Suppressor macrophage (primary cell): ENCODE results near the gene CA10.

ENCODE experiments used
- DNase-seq, 4 experiments: peaks; one replicate each; pipeline ENCODE4 v3.0.0-alpha.2; 2020 to 2022

The CA10 gene

DNA sequence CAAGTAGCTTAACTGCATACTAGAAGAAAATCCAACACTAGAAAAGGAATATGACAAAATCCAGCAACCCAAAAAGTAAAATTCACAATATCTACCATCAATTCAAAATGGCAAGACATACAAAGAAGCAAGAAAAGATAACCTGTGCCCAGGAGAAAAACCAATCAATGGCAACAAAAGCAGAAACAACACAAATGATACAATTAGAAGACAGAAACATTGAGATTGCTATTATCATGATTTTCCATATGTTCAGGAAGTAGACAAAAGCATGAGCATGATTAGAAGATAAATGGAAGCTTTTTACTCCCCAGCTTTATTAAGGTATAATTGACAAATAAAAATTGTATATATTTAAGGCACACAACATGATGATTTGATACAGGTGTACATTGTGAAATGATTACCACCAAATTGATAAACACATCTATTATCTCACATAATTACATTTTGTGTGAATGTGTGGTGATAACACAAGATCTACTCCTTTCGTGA lies 117.3 kb downstream of the CA10 start:
- DNase-seq: no peak

DNA sequence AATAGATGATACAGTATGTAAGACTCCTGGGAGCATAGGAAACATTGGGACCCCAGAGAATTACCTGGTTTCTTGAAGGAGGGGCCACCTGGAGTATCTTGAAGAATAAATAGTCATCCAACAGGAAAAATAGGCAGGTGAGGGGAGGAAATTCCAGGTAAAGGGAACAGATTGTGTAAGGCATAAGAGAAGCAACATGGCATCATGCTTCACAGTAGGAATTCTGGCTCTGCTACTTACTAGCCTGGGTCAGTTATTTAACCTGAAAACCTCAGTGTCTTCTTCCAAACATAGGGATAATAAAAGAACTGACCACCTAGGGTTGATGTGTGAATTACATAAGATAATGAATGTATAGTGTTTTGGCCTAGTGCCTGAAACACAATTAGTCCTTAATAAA lies 122.1 kb downstream of the CA10 start:
- no peak for DNase-seq

DNA sequence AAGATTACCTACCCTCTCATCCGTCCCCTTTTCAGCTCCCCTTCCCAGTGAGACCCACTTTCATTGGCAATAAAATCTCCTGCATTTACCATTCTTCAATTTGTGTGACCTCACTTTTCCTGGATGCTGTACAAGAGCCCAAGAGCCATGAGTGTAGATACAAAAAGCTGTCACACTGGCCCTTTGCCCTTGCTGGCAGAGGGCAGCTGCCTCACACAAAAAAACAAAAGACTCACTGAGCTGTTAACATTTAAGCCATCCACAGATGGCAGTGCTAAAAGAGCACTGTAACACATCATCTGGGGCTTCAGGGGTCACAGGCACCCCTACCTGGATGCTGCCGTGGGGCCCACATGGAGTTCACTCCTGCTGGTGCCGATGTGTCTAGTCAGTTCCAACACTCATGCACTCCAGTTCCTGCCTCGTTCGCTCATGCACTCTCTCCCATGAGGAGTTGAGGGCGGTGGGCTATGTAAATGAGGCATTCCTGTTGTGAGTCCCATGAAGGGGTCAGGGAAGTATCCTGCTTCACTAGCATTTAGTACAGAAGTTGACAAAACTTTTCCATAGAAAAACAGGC lies 123.1 kb downstream of the CA10 start:
- no peak for DNase-seq

DNA sequence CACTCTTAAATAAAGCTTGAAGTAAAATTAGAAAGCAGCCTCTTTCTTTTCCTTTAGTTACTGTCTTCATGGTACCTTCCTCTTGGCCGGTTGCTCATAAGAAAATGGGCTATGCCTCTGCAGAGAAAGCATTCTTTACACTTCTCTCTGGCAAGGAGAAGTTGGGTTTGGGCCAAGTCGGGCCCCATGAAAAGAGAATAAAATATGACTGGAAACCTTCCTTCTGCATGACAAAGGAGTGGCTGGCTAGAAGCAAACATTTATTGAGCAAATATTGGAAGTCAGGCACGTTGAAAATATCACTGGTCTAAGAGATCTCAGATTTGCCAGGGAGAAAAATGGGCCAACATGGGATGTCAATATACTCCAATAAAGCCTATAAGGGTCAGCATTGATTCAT lies 126.1 kb downstream of the CA10 start:
- DNase-seq: no peak

DNA sequence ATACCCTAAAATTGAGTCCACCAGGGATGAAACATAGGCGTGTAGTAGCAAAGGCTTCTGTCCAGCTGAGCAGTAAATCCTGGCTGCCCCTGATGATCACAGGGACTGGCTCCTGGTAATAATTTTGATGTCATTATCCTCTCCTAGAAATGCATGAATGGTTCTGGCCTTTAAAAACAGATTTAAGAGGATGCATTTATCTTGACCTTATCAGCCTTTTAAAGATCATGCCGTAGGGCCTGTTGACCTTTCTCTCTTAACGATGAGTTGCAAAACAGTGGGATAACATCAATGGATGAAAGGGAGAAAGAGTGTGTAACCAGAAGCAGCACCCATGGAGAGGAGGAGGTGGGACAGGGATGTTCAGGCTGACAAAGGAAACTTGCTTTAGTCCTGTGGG lies 128.5 kb downstream of the CA10 start:
- no peak for DNase-seq

DNA sequence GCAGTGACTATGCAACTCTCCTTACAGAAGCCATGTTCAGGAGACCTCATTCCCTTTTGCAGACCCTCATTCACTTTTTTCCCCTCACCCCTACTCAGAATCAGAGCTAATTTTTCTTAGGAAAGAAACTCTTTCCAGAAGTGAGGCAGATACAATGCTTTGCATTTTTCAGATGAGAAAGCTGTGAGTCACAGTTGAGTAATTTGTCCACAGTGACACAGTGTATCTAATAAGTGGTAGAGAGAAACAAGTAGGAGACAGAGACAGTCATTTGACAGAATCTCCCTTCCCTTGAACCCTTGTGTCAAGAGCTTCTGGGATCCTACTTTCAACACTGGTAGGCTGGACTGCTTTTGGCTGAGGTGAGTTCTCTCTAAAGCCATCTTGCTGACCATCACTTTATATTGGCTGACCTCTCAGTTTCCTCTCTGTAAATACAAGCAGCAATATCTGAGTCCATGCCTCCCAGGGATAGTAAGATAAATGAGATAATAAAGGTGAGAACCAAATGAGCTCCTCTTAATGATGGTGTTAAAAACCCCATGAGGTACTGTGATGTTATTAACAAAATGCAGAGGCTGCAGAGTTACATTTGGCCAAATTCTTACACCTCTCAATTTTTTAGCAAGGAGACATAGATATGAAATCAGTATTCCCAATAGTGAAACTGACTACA lies 130.8 kb downstream of the CA10 start:
- no peak for DNase-seq

DNA sequence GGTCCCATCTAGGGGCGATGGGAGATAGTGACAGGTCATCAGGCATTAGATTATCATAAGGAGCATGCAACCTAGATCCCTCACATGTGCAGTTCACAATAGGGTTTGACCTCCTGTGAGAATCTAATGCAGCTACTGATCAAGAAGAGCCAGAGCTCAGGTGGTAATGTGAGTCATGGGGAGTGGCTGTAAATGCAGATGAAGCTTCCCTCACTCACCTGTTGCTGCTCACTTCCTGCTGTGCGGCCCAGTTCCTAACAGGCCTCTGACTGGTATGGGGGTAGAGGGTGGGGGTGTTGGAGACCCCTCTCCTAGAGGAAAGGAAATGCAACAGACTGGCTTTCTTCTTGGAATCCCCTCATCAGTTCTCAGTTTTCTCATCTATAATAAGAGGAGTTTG lies 131.4 kb downstream of the CA10 start:
- no peak for DNase-seq

DNA sequence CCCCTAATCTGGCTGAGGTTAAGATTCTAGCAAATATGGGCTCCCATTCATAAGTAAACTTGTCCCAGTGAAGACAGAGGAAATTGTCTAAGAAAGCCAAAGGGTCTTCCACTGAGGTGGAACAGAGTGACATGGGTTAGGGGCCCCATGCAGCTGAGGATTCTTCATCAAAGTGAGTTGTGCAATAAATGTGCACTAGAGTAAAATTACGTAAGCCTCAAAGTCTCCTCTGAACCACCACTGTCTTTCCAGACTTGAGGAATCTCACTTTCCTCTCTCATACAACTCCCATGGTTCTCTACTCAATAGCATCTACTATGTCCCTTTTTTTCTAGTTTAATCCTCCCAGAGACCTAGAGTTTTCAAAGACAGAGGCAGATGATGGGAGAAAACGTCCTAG lies 132.4 kb downstream of the CA10 start:
- no peak for DNase-seq

DNA sequence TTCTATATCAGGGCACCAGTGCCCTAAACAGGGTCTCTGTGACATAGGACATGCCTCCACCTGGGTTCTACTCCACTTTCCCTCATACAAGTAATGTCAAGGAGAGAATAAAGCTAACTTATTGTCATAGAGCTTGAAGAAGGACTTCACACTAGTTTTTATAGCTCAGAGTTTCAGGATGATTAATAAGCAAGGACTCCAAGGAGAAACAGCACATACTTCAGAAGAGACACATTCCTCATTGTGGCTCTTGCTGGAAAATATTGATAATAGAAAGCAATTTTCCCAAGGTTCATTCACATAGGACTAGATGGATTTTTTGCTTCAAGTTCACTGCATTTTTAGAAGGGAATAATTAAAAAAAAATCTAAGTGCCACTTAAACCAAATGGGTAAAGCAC lies 133.3 kb downstream of the CA10 start:
- no peak for DNase-seq

DNA sequence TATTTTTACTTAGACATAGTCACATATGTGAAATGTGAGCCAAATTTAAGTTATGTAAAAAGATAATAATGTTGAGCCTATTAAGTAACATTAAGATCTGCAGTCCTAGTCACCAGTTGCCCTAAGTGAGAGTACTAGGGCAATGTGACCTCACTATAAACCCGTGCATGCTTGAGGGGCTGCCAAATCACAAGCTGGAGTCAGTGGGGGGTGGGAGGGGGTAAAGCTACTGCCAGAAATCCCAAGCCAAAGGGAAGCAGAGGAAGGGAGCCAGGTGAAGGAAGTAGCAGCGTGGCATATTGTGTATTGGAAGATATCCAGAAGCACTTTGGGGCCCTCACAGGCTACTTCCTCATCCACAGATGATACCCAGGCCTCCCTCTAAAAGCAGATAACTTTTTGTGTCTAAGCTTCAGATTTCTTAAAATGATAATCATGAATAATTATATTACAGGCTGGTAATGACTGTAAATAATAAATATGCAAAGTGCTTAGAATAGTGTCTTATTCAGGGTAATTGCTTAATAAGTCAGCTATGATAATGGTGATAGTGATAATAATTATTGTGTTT lies 134.1 kb downstream of the CA10 start:
- DNase-seq: no peak

DNA sequence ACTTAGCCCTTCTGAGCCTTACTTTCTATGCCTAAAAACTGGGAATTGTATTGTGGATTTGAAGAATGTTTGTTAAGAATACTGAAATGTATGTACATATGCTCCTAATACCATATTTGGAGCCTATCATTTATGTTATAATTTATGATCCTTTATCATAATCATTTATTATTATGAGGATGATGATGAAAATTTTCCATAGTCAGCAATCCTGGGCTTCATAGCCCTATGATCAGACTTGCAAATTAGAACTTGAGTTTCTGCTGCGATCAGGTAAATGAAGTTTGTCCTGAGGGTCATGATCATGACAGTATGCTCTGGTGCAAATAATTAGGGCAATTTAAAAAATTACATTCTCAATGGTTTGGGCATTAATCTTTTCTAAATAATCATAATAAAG lies 147.4 kb downstream of the CA10 start:
- DNase-seq: no peak

DNA sequence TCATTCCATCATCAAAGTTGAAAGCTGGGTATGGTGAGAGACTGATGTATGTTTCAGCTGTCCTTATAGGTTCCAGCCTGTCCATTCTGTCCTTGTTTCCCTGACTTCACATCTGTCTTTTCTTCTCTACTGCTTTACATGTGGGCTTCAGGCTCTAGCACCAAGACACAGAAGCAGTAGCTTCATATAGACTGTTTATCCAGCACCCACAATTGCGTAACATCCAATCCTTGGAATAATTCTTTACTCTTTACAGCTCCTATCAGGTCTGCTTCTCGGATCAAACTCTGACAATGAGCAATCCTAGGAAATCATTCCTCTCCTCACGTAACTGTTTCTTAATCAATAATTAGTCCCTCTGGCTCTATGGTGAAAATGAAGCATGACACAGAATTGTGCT lies 158.9 kb downstream of the CA10 start:
- DNase-seq: no peak

DNA sequence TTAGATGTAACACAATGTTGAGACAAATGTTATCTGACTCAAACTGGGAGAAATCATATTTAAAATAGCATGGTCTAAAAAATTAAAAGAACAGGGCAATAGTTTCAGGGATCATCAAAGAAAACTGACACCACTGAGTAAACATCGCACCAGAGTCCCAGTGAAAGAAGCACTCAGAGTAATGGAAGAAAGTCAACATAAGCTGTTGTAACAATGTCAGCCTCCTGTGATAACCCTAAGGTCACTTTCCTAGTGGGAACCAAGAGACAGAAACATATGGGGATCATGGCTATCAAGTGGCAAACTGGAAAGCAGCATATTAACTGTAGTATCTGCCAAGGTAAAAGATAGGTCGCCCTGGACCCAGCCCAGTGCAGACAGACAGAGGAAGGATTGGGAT lies 160.8 kb downstream of the CA10 start:
- no peak for DNase-seq

DNA sequence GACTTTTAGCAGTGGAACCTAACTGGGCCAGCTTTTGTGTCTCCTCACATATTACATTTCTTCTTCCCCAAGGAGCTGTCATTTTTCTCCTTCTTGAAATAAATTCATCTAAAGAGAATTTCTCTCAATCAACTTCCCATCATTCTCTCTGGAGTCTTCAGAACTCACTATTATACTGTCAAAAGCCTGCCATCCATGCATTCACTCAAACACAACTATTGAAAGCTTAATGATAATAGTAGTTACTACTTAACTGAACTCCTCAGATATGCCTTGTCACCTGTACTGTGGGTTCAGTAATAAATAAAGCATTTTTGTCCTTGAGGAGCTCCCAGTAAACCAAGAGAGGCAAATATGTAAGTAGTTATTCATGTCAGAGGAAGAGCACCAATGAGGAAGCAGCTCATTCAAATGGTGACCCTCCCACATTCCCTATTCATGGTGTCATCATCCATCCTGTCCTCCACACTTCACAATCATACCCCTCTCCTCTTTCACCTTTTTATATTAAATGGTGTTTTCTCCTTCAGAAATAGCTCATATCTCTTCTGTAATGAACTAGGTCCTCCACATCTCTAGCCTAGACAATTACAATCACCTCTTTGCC lies 162.6 kb downstream of the CA10 start:
- no peak for DNase-seq

DNA sequence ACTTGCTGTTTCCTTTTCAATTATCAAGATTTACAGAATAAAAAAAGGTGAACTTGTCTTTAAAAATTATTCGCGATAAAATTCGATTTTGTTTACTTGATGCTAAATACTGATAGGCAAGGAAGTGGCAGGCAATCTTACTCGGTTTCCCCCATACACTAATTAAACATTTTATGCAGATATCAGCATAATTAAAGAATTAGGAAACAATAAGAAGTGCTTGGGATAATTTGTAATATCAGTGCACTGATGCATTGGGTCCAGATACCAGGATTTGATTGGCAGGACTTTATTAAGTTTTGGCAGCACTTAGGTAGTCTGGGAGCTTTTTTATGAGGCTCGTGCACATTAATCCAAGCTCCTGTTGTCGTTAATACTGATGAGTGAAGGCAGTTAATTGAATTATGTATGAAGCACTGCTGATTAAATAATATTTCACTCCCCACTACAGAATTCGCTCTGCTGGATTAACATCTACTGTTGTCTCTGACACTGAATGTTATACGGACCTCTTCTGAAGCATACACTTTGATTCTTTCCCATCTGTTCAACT lies 165.6 kb downstream of the CA10 start:
- DNase-seq: no peak

DNA sequence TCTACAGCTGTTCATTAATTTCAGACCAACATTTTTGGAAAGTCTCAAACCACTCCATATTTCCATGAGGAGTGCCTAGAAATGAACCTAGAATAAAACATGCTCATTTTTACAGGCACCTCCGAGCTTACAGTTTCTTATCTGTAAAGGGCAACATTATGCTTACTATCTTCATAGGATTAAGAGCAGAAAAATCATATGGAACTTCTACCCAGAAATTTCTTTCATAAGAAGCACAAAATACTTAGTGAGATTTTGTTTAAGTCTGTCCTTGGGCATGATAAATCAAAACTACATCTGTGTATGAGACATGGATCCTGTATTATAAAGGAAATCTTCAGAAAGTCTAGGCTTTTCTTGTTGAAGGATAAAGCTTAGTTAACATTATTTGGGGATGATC lies 187.4 kb downstream of the CA10 start:
- no peak for DNase-seq

DNA sequence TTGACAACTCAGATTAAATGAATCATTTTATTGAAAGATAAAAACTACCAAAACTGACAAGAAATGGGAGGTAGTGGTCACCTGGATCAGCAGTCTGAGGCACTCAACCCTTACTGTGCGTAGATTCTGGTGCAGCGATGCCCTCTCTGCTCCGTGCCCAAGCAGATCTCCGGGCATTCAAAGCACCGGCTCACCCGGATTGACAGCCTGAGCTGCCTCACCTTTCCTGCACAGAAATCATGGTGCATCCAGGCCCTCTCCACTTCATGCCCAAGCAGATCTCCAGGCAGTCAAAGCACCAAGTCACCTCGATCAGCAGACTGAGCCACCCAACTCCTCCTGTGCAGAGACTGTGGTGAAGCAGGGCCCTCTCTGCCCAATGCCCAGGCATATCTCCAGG lies 196.8 kb downstream of the CA10 start:
- DNase-seq: no peak

DNA sequence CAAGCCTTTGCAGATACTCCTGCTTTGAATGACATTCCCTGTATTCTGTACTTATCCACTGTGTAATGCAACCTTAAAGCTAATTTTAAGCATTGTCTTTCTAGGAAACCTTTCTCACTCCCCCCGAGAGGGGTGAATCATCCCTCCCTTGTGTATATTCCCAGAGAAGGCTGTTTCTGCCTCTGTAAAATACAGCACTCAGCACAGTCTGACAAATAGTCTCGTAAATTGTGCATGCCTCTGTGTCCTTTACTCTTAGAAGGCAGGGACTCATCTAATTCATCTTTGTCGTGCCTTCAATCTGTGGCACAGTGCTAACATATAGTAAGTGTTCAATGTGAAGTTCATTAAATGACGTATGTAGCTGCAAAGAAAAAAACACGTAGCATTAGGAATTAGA lies 200.7 kb downstream of the CA10 start:
- no peak for DNase-seq

DNA sequence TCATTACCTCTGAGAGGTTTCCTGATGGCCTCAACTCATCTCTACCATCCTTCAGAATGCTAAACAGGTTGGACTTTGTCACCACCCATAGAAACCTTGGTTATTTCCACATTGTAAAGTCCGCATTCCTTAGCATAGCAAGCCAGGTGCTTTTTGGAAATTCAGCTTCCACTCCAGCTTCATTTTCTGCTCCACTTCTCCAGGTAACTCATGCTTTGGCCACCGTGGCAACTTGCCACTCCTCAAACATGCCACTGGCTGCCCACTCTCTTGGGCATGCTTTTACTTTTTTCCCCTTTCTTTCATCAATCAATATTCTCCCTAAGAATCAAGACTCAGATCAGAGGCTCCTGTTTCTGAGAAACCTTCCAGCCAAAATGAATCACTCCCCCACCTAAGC lies 203.3 kb downstream of the CA10 start:
- DNase-seq: no peak

DNA sequence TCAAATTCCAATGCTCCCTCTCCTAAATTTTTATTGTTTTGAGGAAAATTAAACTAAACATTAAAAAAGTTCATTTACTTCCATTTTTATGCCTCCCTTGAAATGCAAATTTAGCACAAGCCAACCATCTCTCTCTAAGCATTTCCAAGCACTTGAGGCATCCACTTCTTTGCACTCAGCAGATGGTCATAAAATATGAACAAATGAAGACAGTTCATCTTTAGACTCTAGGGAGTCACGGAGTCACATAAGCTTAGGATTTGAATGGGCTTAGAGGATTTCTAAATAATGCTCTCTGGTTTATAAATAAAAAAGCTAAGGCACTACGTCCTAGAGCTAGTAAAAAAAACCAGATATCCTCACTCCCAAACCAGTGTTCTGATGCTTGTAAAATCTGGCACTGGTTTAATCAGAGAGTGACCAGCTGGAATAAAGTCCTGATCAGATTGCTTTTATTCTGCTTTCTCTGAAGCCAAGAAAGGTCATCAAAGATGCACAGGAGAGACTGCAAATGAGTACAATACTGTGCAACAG lies 204.2 kb downstream of the CA10 start:
- DNase-seq: no peak

DNA sequence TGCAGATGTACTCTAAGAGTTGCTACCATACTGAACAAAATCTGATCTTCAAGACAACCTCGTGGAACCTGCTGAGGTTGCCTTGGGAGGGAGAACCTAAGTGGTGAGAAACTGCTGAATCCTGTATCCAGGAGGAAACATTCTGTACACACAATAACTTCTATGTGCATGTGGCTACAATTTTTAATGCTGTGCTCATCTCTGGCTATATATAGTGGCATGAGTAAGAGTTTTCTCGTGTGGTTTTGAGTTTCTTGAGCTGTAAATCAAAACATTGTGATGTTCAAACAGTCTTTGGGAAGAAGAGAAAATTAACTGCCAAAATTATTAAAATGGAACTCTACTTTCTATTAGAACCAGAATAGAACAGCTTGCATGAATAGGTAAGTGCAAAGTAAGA lies 206.8 kb downstream of the CA10 start:
- DNase-seq: no peak

DNA sequence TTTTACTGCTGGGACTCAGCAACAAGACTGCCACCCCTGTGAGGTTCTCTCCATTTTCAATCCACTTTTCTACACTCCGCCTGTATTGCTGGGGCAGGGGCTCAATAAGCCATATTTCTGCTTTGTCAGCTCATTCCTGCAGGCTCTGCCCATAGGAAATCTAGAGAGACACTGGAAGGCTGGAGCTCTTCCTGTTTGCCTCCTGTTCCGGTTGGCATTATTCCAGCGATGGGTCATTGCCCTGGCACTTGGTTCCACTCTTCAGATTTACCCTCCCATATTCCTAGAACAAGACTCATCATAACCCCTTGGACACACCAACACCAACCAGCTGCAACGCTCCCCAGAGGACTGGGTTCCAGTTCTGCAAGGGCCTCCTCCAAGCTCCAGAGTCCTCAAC lies 210.4 kb downstream of the CA10 start:
- DNase-seq: no peak

DNA sequence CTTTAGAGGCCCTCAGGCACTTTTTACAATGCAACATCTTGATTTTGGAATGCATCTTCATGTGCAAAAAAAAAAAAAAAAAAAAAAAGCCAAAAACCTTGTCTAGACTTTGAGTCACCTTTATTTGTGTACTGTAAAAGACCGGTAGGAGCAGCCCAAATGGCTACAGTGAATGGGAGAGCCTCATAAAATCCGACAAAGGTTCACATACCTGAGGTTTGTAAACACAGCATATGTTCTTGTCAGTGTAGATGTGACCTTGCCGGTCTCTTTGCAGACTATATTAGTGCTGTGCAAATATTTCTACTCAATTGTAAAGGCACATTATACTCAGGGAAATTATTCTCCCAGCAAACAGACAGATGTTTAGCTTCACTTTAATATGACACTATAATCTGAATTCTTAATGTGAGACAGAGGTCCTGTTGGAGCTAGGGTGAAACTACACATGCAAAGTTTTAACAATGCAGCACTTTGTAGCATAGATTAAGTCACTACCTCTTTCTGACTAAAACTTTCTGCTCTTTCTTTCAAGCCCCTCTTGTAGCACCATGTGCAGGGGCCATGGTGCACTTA lies 211.3 kb downstream of the CA10 start:
- DNase-seq: no peak
